ENCODE results near the gene HMCN1. TPM values are rescaled to one million over a fixed set of nuclear protein-coding genes. Genes with fewer than 3 reads are reported as not detected.

HMCN1 gene
- total RNA-seq, 6 donors from 2014 or later: 15.7 to 43.3 (median 27.2) TPM

- no peak for ATAC-seq (ENCODE audit: low FRiP score in 2 of 2)
- Histone ChIP-seq H3K9me3 (peaks cover 0 to 12% (median 0%) of the 10 kb centered on the region in 4 donors), H3K4me1 (no peaks in the 10 kb centered on the region), H3K4me3 (no peak overlapping the region), H3K36me3 (no peaks in the 10 kb centered on the region), H3K27me3 (no peaks in the 10 kb centered on the region), H3K27ac (no peak overlapping the region)
- 55% methylated on average over 1 of the region's 1 CpG for WGBS, 2 donors
- TF ChIP-seq CTCF (IDR thresholded peaks at IDR 0.05): no peak
- TF ChIP-seq POLR2AphosphoS5 (IDR thresholded peaks at IDR 0.05): no peak
- TF ChIP-seq EP300 (IDR thresholded peaks at IDR 0.05): no peak
- TF ChIP-seq POLR2A (IDR thresholded peaks at IDR 0.05): no peak
- no peak for DNase-seq
These were observed 69.0 kb downstream of the HMCN1 start for GRCh38 chr1:185803241-185803640.

- Histone ChIP-seq H3K27me3 (no peaks in the 10 kb centered on the region), H3K36me3 (no peaks in the 10 kb centered on the region), H3K9me3 (peaks cover 0 to 5% (median 0%) of the 10 kb centered on the region in 4 donors), H3K27ac (no peak overlapping the region), H3K4me1 (no peaks in the 10 kb centered on the region), H3K4me3 (no peak overlapping the region)
- TF ChIP-seq EP300 (IDR thresholded peaks at IDR 0.05) (no peak), POLR2AphosphoS5 (IDR thresholded peaks at IDR 0.05) (no peak), CTCF (IDR thresholded peaks at IDR 0.05) (no peak), POLR2A (IDR thresholded peaks at IDR 0.05) (no peak)
- DNase-seq (no peak), ATAC-seq (ENCODE audit: low FRiP score in 2 of 2) (no peak)
These were observed 70.0 kb downstream of the HMCN1 start for GRCh38 chr1:185804206-185804605.

- peaks cover 0 to 1% (median 0%) of the 10 kb centered on the region in 4 donors for H3K9me3 ChIP-seq
- no peaks in the 10 kb centered on the region for H3K27me3 ChIP-seq
- H3K27ac ChIP-seq: no peak overlapping the region
- H3K36me3 ChIP-seq: no peaks in the 10 kb centered on the region
- no peak overlapping the region for H3K4me3 ChIP-seq
- H3K4me1 ChIP-seq: no peaks in the 10 kb centered on the region
- no peak for TF ChIP-seq CTCF (IDR thresholded peaks at IDR 0.05)
- no peak for TF ChIP-seq EP300 (IDR thresholded peaks at IDR 0.05)
- no peak for TF ChIP-seq POLR2A (IDR thresholded peaks at IDR 0.05)
- TF ChIP-seq POLR2AphosphoS5 (IDR thresholded peaks at IDR 0.05): no peak
- no peak for ATAC-seq (ENCODE audit: low FRiP score in 2 of 2)
- WGBS, 2 donors: 43 to 61% methylated on average over 3 of the region's 3 CpGs
- DNase-seq: no peak
These were observed 70.4 kb downstream of the HMCN1 start for GRCh38 chr1:185804608-185805007.

- Histone ChIP-seq H3K9me3 (no peaks in the 10 kb centered on the region), H3K27me3 (no peaks in the 10 kb centered on the region), H3K4me3 (no peak overlapping the region), H3K4me1 (no peaks in the 10 kb centered on the region), H3K27ac (no peak overlapping the region), H3K36me3 (no peaks in the 10 kb centered on the region)
- no peak for ATAC-seq (ENCODE audit: low FRiP score in 2 of 2)
- no peak for TF ChIP-seq EP300 (IDR thresholded peaks at IDR 0.05)
- no peak for TF ChIP-seq POLR2A (IDR thresholded peaks at IDR 0.05)
- no peak for TF ChIP-seq CTCF (IDR thresholded peaks at IDR 0.05)
- no peak for TF ChIP-seq POLR2AphosphoS5 (IDR thresholded peaks at IDR 0.05)
- no peak for DNase-seq
These were observed 73.1 kb downstream of the HMCN1 start for GRCh38 chr1:185807275-185807674.

GRCh38 chr1:185808631-185809030 is 74.4 kb downstream of the HMCN1 start:
- WGBS, 2 donors: 20 to 30% methylated on average over 1 of the region's 1 CpG
- TF ChIP-seq CTCF (IDR thresholded peaks at IDR 0.05) (no peak), EP300 (IDR thresholded peaks at IDR 0.05) (no peak), POLR2AphosphoS5 (IDR thresholded peaks at IDR 0.05) (no peak), POLR2A (IDR thresholded peaks at IDR 0.05) (no peak)
- no peak for ATAC-seq (ENCODE audit: low FRiP score in 2 of 2)

More at GRCh38 chr1:185808631-185809030, 74.4 kb downstream of the HMCN1 start:
- Histone ChIP-seq H3K27ac (no peak overlapping the region), H3K4me1 (no peaks in the 10 kb centered on the region), H3K9me3 (no peaks in the 10 kb centered on the region), H3K4me3 (no peak overlapping the region), H3K36me3 (no peaks in the 10 kb centered on the region), H3K27me3 (no peaks in the 10 kb centered on the region)
- no peak for DNase-seq

Measured in upper lobe of left lung (tissue), 6 donors.